Measurements from ENCODE around the gene ZC3H7A.
"Not testable (repeated sequence)": the region's sequence is repeated elsewhere in the genome, so short reads cannot be mapped to it uniquely, and the experiment has no call there.

Gene ZC3H7A, protein sequence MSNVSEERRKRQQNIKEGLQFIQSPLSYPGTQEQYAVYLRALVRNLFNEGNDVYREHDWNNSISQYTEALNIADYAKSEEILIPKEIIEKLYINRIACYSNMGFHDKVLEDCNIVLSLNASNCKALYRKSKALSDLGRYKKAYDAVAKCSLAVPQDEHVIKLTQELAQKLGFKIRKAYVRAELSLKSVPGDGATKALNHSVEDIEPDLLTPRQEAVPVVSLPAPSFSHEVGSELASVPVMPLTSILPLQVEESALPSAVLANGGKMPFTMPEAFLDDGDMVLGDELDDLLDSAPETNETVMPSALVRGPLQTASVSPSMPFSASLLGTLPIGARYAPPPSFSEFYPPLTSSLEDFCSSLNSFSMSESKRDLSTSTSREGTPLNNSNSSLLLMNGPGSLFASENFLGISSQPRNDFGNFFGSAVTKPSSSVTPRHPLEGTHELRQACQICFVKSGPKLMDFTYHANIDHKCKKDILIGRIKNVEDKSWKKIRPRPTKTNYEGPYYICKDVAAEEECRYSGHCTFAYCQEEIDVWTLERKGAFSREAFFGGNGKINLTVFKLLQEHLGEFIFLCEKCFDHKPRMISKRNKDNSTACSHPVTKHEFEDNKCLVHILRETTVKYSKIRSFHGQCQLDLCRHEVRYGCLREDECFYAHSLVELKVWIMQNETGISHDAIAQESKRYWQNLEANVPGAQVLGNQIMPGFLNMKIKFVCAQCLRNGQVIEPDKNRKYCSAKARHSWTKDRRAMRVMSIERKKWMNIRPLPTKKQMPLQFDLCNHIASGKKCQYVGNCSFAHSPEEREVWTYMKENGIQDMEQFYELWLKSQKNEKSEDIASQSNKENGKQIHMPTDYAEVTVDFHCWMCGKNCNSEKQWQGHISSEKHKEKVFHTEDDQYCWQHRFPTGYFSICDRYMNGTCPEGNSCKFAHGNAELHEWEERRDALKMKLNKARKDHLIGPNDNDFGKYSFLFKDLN

DNA sequence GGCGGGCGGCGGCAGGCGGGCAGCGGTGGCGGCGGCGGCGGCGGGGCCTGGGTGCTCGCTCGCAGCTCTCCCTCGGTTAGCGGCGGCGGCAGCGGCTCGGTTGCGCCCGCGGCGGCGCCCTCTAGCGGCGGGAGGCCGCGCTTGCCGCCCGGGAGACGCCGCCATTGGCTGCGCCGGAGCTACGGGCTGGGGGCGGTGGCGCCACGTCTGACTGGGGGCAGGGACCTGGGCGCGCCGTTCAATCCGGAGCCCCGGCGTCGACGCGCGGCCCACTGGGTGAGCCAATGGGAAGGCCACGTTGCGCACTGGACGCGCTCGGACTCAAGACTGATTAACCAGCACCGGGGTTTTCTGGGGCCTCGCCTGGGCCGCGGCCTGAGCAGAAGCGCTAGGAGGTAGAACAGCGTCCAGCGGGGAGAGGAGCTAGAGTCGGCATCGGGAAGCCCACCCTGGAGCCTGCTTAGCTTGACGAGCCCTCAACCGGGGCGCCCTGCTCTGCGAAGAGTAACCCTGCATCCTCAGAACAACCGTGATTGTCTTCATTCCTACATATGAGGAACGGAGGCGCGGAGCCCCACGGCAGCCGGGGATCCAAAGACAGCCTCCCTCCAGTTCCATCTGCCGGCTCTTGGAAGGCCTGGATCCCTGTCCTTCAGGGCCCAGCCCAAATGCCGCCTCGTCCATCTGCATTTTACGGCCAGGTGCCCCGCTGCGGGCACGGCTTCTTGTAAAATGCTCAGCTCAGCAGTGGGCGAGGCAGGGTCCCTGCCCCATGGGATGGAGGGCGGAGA is at the start of gene ZC3H7A:
Gene ZC3H7A (minus strand): TSS at position 93 of the 791 bp plus-strand sequence. CDS start 14,904 bp downstream, outside the sequence.
- ATAC-seq (ENCODE audit: low read depth) (peak; percentile 90), DNase-seq (ENCODE audit: low spot score in 2 of 2) (peak; percentile 92 to 95)
- Mint-ChIP-seq H3K27me3 (no peaks in the 10 kb centered on the region), H3K4me1 (peaks cover 56% of the 10 kb centered on the region), H3K9me3 (no peaks in the 10 kb centered on the region), H3K36me3 (peaks cover 5% of the 10 kb centered on the region), H3K27ac (peak within 1 kb of the TSS; percentile 99), H3K4me3 (peak within 1 kb of the TSS; percentile 90)

DNA sequence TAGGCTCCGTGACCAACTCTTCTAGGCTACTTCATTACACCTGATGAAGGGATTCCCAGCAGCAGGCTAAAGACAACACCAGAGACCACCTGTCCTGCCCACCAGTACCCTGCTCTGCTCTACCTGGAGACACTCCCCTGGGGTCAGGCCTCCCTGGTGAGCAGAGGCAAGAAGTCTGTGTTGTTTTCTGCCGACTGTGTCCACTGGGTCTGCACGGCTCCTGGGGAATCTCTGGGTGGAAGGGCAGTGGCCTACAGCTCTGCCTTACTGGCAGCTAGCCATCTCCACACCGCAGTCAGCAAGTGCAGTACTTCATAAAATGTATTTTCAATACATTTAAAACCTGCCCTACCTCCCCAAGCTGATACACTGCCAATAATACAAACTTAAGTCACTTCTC is 47.4 kb upstream of the ZC3H7A start:
- ATAC-seq (ENCODE audit: low read depth) (no peak), DNase-seq (ENCODE audit: low spot score in 2 of 2) (no peak)
- Mint-ChIP-seq H3K9me3 (no peaks in the 10 kb centered on the region), H3K36me3 (peaks cover 21% of the 10 kb centered on the region), H3K27me3 (no peaks in the 10 kb centered on the region), H3K27ac (no peak overlapping the region), H3K4me3 (no peak overlapping the region), H3K4me1 (peaks cover 4% of the 10 kb centered on the region)

DNA sequence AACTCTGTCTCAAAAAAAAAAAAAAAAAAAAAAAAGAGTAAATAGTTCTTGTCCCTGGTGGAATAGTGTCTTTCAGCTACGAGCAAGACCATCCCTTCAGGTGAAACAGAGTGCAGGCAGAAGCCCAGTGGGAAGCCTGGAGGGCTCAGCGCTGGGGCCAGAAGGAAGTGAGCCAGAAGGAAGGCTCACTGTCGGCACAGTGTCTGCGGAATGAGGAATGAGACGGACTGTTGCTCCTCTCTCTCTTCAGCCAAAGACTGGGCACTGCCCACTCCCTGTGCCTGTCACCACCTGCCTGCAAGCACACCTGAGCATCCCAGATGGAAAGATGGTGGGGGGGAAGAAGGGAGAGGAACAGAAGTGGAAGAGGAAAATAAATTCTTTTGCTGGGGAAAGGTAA is 46.8 kb upstream of the ZC3H7A start:
- no peaks in the 10 kb centered on the region for H3K27me3 Mint-ChIP-seq
- H3K36me3 Mint-ChIP-seq, result peaks cover 25% of the 10 kb centered on the region
- ATAC-seq (ENCODE audit: low read depth) (no peak), DNase-seq (ENCODE audit: low spot score in 2 of 2) (no peak)
- H3K9me3 Mint-ChIP-seq, result no peaks in the 10 kb centered on the region
- H3K4me3 Mint-ChIP-seq, result no peak overlapping the region
- H3K4me1 Mint-ChIP-seq, result peaks cover 4% of the 10 kb centered on the region
- H3K27ac Mint-ChIP-seq, result no peak overlapping the region

DNA sequence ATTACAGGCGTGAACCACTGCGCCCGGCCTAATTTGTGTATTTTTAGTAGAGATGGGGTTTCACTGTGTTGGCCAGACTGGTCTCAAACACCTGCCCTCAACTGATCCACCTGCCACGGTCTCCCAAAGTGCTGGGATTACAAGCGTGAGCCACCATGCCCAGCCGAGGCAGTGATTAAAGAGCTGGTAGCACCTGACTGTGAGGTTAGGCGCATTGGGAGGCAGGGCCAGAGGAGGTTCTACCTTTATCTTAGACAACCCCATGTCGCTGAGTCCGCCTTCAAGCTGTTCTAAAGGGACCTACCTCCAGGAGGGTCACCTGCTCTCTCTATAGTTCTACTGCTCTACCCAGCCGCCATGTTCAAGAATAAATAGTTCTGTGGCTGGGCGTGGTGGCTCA is 46.1 kb upstream of the ZC3H7A start:
- no peak for ATAC-seq (ENCODE audit: low read depth)
- peaks cover 26% of the 10 kb centered on the region for H3K36me3 Mint-ChIP-seq
- no peak for DNase-seq (ENCODE audit: low spot score in 2 of 2)
- peaks cover 2% of the 10 kb centered on the region for H3K4me1 Mint-ChIP-seq
- no peak overlapping the region for H3K27ac Mint-ChIP-seq
- no peak overlapping the region for H3K4me3 Mint-ChIP-seq
- no peaks in the 10 kb centered on the region for H3K9me3 Mint-ChIP-seq
- no peaks in the 10 kb centered on the region for H3K27me3 Mint-ChIP-seq

DNA sequence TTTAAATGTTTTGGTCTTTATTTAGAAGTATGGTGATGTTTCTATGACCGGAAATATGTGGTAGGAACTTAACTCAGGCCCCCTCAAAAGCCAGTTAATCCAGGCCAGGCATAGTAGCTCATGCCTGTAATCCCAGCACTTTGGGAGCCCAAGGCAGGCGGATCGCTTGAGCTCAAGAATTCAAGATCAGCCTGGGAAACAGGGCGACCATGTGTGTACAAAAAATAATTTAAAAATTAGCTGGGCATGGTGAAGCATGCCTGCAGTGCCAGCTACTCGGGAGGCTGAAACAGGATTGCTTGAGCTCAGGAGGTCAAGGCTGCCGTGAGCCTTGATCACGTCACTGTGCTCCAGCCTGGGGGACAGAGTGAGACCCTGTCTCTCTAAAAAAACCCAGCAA is 44.0 kb upstream of the ZC3H7A start:
- Mint-ChIP-seq H3K36me3 (peaks cover 35% of the 10 kb centered on the region), H3K4me3 (no peak overlapping the region), H3K27me3 (no peaks in the 10 kb centered on the region), H3K9me3 (no peaks in the 10 kb centered on the region), H3K4me1 (peaks cover 2% of the 10 kb centered on the region), H3K27ac (no peak overlapping the region)
- DNase-seq (ENCODE audit: low spot score in 2 of 2) (no peak), ATAC-seq (ENCODE audit: low read depth) (no peak)

DNA sequence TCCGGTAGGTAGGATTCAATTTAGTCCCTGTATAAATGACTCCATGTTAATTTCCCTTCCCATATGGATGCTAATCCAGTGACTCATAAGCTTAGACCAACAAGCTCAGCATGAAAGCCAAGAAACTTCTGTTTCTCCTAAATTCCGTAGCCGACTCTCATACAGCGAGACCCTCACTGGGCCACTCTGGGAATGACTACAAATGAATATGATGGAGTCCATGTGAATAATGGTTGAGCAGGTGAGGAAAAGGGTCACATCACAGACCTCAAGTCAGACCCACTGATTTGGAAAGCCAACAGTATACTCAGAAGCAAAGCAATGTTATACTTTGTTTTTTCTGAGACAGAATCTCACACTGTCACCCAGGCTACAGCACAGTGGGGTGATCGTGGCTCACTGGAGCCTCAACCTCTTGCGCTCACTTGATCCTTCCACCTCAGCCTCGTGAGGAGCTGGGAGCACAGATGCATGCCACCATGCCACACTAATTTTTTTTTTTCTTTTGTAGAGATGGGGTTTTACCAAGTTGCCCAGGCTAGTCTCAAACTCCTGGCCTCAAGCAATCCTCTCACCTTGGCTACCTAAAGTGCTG is 39.7 kb upstream of the ZC3H7A start:
- Mint-ChIP-seq H3K36me3 (peaks cover 31% of the 10 kb centered on the region), H3K4me3 (no peak overlapping the region), H3K27ac (no peak overlapping the region), H3K27me3 (no peaks in the 10 kb centered on the region), H3K4me1 (no peaks in the 10 kb centered on the region), H3K9me3 (no peaks in the 10 kb centered on the region)
- ATAC-seq (ENCODE audit: low read depth) (no peak), DNase-seq (ENCODE audit: low spot score in 2 of 2) (no peak)

DNA sequence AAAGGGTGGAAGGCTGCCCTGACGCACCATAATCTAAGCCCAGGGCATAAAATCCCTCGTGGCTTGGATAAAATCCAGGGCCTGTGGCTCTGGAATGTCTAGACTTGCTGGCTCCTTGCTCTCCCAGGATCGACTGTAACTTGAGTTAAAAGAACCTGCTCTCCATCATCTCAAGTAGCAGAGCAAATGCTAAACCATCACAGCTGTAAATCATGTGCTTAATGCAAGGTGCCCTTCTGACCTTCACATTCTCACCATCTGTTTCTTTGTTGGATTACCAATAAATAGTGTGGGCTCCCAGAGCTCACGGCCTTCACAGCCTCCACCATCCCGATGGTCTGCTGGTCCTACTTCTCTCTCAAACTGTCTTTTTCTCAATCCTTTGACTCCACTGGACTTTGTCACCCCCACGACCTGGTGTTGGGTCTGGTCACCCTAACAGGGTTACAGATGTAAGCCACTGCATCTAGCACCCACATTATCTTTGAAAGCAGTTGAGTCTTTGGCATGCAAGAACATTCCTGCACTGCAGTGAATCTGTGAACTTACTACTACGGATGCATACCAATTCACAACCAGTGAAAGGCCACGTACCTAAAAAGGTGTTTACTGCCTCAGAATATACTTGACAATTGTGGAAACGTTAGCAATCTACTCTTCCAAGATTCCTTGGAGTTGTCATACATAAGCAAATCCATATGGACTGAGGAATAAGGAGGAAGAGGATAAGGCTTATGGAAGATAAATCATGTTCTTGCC is 39.0 kb upstream of the ZC3H7A start:
- no peak overlapping the region for H3K27ac Mint-ChIP-seq
- DNase-seq (ENCODE audit: low spot score in 2 of 2), result no peak
- no peak overlapping the region for H3K4me3 Mint-ChIP-seq

DNA sequence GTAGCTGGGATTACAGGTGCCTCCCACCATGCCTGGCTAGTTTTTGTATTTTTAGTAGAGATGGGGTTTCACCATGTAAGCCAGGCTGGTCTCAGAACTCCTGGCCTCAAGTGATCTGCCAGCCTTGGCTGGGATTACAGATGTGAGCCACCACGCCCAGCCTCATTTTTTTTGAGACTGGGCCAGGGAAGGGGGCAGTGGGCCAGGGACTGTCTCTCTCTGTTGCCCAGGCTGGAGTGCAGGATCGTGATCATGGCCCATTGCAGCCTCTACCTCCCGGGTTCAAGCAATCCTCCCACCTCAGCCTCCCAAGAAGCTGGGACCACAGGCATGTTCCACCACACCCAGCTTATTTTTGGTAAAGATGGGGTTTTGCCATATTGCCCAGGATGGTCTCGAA is 38.3 kb upstream of the ZC3H7A start:
- no peaks in the 10 kb centered on the region for H3K9me3 Mint-ChIP-seq
- H3K36me3 Mint-ChIP-seq, result peaks cover 27% of the 10 kb centered on the region
- no peak overlapping the region for H3K4me3 Mint-ChIP-seq
- H3K27me3 Mint-ChIP-seq, result no peaks in the 10 kb centered on the region
- no peak for ATAC-seq (ENCODE audit: low read depth)
- DNase-seq (ENCODE audit: low spot score in 2 of 2), result no peak
- H3K27ac Mint-ChIP-seq, result no peak overlapping the region
- no peaks in the 10 kb centered on the region for H3K4me1 Mint-ChIP-seq

More for the DNA sequence above, 39.0 kb upstream of the ZC3H7A start:
- ATAC-seq (ENCODE audit: low read depth), result no peak
- Mint-ChIP-seq H3K27me3 (no peaks in the 10 kb centered on the region), H3K4me1 (no peaks in the 10 kb centered on the region), H3K36me3 (peaks cover 30% of the 10 kb centered on the region), H3K9me3 (no peaks in the 10 kb centered on the region)

DNA sequence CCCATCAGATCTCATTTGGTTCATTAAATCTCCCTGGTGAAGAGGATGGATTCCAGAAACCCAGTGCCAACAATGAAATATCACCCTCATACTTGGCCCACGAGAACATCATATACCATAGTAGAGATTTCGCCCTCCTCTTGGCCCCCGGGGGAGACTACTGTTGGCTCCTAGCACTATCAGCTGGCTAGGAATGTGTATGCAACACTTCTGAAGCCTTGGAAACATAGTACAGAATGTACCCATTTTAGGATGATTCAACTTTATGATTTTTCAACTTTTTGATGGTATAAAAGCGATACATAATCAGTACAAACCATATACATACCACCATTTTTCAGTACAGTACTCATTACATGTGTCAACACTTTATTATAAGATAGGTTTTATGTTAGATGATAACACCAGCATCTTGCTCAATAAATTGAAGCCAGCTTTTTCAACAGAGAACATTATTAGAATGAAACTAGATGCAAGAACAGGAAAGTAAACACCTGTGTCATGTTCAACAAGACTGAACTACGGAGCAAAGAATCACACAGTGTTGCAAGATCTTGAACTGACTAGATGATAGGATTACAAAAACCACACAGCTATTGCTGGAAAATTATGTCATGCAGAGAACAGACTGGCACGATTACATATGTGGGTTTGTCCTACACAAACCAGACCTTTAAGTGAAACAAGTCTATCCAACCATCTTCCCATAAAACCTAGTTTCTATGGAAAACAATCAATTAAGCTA is 37.1 kb upstream of the ZC3H7A start:
- H3K27me3 Mint-ChIP-seq, result no peaks in the 10 kb centered on the region
- ATAC-seq (ENCODE audit: low read depth) (no peak), DNase-seq (ENCODE audit: low spot score in 2 of 2) (no peak)
- no peak overlapping the region for H3K27ac Mint-ChIP-seq
- H3K4me1 Mint-ChIP-seq, result no peaks in the 10 kb centered on the region
- H3K4me3 Mint-ChIP-seq, result no peak overlapping the region
- peaks cover 19% of the 10 kb centered on the region for H3K36me3 Mint-ChIP-seq
- H3K9me3 Mint-ChIP-seq, result no peaks in the 10 kb centered on the region

DNA sequence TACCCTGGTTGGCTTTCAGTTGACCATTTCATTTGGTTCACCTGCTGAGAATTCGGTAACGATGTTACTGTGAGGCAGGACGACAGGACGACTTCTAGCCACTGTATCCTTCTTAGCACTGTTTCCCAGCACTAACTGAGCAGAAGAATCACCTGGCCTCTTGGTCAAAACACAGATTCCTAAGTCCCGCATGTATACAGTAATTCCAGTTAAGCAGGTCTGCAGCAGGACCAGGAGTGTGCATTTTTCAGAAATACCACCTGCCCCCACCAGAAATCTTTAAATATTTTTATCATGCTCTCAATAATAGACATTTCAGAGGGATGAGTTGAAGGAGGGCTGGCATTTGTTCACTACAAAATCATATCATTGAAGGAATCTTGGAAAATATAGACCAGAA is 31.6 kb upstream of the ZC3H7A start:
- no peak overlapping the region for H3K27ac Mint-ChIP-seq
- H3K27me3 Mint-ChIP-seq, result no peaks in the 10 kb centered on the region
- H3K36me3 Mint-ChIP-seq, result no peaks in the 10 kb centered on the region
- H3K4me3 Mint-ChIP-seq, result no peak overlapping the region
- no peaks in the 10 kb centered on the region for H3K9me3 Mint-ChIP-seq
- H3K4me1 Mint-ChIP-seq, result no peaks in the 10 kb centered on the region
- ATAC-seq (ENCODE audit: low read depth) (no peak), DNase-seq (ENCODE audit: low spot score in 2 of 2) (no peak)

DNA sequence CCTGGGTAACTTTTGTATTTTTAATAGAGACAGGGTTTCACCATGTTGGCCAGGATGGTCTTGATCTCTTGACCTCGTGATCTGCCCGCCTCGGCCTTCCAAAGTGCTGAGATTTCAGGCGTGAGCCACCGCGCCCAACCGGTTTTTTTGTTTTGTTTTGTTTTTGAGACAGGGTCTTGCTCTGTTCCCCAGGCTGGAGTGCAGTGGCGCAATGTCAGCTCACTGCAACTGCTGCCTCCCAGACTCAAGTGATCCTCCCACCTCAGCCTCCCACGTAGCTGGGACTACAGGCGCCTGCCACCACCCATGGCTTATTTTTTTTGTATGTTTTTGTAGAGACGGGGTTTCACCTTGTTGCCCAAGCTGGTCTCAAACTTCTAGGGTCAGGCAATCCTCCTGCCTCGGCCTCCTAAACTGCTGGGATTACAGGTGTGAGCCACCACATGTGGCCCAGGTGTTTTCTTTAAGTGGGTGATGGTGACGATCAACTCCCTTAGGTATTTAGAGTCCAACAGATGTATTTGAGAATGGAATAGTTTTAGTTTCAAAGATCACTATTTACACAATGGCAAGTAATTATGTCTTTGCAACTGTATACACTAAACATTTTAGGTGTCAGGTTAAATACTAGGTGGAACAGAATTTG is 28.6 kb upstream of the ZC3H7A start:
- not testable (repeated sequence) for H3K27ac Mint-ChIP-seq; H3K36me3 Mint-ChIP-seq; H3K9me3 Mint-ChIP-seq; DNase-seq (ENCODE audit: low spot score in 2 of 2); H3K27me3 Mint-ChIP-seq; ATAC-seq (ENCODE audit: low read depth); H3K4me3 Mint-ChIP-seq; H3K4me1 Mint-ChIP-seq

DNA sequence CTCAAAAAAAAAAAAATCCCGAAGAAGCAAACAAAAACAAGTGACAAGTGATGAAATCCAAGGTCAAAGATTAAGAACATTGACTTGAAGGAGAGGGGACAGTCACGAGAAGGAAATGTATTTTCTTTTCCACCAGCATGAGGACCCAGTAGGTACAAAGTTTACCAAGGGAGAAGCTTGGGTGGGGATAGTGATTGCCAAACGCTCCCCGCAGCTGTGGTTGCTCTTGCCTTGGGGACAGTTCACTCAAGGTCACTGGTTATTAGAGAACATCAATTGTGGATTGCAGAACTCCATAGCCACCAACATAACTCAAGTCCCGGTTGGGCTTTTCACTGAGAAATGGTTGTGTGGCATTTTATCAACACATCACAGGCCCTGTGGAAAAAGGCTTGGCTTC is 27.3 kb upstream of the ZC3H7A start:
- no peak for DNase-seq (ENCODE audit: low spot score in 2 of 2)
- no peak for ATAC-seq (ENCODE audit: low read depth)
- no peaks in the 10 kb centered on the region for H3K9me3 Mint-ChIP-seq

More for the DNA sequence above, 27.3 kb upstream of the ZC3H7A start:
- Mint-ChIP-seq H3K27ac (no peak overlapping the region), H3K4me1 (no peaks in the 10 kb centered on the region), H3K27me3 (no peaks in the 10 kb centered on the region), H3K36me3 (no peaks in the 10 kb centered on the region), H3K4me3 (no peak overlapping the region)
